AG08396 (cell line): Measurements from ENCODE around the gene SLC16A3.

Source experiments
- DNase-seq: peaks from one replicate; pipeline ENCODE4 v3.0.0; 2012; ENCODE audit warnings: low spot score, mixed read lengths

The SLC16A3 gene

GRCh38 chr17:82223517-82223916 is 5.3 kb upstream of the SLC16A3 start:
- no peak for DNase-seq

GRCh38 chr17:82224666-82225065 is 4.2 kb upstream of the SLC16A3 start:
- DNase-seq, result no peak

DNA sequence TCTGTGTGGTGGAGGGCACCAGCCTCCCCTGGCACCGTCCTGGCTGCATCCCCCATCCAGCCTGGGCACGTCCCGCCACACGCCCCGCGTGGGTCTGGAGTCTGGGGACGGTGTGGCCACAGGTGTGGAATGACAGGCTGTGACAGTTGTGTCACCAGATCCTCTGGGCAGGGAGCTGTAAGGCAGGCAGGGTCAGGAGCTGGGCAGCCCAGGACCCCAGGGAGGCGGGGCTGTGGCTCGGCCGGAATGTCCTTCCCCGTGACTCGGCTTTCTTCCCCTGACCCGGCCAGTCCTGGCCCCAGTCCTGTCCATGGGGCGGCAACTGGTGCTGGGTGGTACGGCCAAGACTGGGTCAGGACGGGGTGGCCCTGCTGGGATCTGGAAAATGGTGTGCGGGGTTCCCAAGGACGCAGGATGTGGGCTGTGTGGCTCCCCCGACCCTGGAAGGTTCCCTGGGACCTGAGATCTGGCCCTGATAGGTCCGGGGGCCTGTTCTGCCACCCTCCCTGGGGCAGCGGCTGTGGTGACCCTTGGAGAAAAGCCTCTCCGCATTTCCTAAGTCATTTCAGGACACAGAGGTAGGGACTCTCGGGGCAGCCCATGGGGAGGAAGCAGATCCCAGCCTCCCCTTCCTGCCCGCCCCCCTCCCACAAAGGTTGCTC is 3.3 kb upstream of the SLC16A3 start:
- DNase-seq, result no peak

DNA sequence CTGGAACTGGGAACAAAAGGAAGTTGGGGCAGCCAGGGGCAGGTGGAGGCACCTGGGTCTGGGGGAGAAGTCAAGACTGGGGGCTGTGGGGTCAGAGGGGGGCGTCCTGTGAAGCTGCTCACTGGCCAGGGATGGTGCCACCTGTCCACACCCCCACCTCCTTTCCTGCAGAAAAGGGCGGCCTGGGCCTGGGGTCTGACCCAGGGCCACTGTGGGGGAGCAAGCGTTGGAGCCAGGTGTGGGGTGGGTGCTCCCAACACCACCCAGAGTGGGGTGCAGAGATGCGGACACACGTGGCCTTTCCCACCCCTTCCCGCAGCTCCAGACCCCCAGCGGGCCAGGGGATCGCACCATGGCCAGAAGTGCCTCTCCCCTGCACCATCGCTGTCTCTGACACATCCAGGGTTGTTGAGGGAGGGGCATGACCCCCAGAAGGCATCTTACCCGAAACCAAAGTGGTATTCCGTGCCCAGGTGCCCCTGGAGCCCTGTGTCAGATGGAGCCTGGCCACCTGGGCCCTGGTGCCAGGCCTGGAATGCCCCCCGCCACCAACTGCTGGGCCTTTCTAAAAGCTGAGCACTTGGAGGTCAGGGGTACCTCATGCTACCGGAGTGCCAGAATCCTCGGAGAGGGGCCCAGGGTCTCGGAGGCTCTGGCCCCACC is 2.6 kb upstream of the SLC16A3 start:
- no peak for DNase-seq

DNA sequence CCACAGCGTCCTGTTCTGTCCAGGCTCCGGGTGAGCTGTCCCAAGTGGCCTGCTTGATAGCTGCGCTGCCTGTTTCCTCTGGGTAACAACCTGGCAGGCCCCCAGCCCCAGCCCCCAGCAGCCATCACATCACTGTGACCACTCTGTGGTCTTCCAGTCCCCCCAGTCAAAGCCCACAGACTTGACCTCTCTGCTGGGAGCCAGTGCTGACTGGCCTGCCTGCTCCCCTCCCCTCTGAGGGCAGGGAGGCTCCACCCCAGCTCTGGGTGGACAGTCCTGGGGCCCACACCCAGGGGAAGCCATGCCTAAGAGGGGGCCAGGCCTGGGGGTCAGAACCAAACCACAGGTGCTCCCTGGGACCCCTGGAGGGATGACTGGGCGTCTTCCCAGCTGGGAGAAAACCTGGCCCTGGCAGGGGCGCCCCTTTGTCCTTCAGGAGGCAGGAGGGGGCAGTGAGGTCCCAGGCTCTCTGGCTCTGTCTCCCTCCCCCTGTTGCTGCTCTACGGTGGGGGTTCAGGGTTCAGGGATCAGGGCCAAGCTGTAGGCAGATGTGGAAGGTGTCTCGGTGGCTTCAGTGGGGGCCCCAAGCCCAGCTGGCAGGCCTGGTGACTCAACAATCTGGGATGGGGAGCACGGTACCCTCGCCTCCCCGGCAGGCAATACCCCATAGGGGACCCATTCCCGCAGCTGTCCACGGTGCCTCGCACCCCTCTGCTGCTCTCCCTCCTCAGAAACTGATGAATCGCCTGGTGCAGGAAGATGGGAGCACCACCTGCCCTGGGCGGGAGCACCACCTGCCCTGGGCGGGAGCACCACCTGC is 1.8 kb upstream of the SLC16A3 start:
- DNase-seq, result no peak

- DNase-seq, result no peak
These were observed 1.1 kb upstream of the SLC16A3 start for GRCh38 chr17:82227629-82228277.

DNA sequence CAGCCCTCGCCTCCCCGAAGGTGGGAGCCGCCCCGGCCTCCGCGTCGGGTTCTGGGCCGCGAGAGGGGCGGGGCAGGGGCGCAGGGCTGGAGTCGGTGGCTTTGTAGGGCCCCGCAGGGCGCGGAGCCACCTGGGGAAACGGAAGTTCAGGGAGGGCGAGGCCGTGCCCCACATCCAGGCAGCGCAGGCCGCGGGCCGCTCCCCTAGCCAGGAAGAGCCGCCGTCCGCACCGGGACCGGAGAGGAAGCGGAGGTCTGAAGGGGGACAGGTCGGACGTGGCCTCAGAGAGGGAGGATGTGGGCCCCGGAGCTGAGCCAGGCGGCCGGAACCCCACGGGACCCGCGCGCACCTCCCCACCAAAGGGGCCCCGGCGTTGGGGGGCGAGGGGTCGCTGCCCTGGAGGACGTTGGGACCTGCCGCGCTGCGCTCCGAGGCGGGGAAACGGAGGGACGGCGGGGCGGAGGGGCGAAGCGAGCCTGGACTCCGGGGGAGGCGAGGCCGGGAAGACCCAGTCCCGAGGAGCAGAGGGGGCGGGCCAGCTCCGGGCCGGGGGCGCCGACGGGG is 482 bp upstream of the SLC16A3 start:
- DNase-seq, result no peak

- peak; percentile 38 for DNase-seq
These were observed 1.1 kb downstream of the SLC16A3 start for GRCh38 chr17:82229698-82230608.

- DNase-seq, result peak; percentile 93
These were observed 1.9 kb downstream of the SLC16A3 start for GRCh38 chr17:82230609-82231311.

GRCh38 chr17:82231312-82231561 is 2.4 kb downstream of the SLC16A3 start:
- no peak for DNase-seq

- peak; percentile 61 for DNase-seq
These were observed 2.9 kb downstream of the SLC16A3 start for GRCh38 chr17:82231562-82232321.

GRCh38 chr17:82232322-82232820 is 3.5 kb downstream of the SLC16A3 start:
- DNase-seq, result no peak

DNA sequence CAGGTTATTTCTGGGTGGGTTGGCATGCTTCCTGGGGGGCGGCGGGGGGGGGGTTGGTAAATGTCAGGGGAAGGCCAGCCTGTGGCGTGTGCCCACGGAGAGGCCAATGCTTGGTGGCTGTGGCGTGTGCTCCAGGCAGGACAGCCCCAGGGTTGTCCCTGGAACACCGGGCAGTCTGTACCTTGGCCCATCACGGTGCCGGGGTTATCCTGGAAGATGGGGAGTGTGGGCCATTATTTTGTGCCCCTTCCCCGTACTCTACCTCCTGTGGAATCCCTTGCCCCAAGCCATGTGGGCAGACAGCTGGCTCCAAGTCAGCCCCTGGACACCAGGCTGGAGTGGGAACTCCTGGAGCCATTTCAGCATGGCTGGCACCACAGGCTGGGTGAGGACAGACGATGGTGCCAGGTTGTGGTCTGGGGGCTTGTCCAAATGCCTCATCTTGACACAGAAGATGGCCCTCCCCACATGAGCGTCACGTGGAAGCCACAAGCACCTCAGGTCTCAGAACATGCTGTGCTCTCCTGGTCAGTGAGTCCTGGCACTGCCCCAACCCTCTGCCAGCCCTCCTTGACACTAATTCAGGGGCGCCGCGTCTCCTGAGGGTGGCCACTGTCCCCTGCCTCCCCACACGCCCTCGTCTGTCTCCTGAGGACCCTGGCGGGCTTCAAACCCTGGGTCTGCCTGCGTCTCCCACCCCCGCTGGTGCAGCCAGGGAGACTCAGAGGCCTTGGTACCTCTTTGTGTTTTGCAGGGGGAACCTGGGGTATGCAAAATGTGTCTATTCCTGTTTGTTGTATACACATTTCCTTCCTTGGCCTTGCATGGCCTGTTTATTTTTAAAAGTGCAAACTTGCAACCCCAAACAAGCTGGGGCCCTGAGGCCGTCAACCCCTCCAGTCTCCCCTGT is 4.3 kb downstream of the SLC16A3 start:
- no peak for DNase-seq

- DNase-seq, result no peak
These were observed 5.6 kb downstream of the SLC16A3 start for GRCh38 chr17:82234211-82235055.

DNA sequence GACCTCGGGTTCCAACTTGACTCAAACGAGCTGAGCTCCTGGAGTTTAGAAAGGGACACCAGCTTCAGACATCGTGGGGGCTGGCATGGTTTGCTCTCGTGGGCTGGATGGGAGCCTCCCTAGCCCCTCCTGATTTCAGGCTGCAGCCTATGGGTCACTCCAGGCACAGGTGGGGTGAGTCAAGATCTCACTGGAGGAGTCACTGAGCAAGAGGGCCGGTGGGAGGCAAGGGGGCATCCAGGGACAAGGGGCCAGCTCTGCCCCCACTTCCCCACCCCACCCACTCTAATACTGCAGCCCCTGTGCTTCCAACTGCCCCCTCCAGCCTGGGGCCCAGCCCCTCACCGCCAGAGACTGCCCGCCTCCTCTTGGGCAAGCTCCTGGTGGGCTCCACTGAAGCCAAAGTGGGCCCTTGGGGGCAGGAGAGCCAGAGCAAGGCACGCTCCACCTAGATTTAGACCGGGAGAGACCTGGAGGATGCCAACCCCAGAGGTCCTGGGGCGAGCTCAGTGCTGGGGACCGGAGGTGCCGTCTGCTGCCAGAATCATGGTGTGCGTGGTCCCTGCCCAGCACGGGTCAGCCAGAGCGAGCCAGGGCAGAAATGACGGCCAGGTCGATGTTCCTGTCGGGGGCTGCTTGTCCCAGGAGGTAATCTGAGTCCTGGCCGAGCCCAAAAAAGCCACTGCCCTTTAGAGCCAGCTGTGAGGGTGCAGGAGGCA is 6.4 kb downstream of the SLC16A3 start:
- no peak for DNase-seq

- no peak for DNase-seq
These were observed 6.9 kb downstream of the SLC16A3 start for GRCh38 chr17:82235775-82236141.
